K562 (cell line): ENCODE measurements around the gene HPS5. TPM values are rescaled to one million over a fixed set of nuclear protein-coding genes. Genes with fewer than 3 reads are reported as not detected.

Source experiments
- BCL6 ChIP-seq: fragments of 250-450 bp; sonication (Bioruptor Pico); IDR thresholded peaks from 2 replicates; pipeline ENCODE4 v1.4.0; 2020
- CBX2 ChIP-seq: fragments of 200-600 bp; sonication (generic); IDR thresholded peaks from one replicate; pipeline ENCODE4 v1.6.1; 2012; ENCODE audit warnings: mild to moderate bottlenecking, low read length, inconsistent platforms; ENCODE audit not compliant: insufficient read depth, poor library complexity, severe bottlenecking
- E2F3 ChIP-seq: fragments of 250-450 bp; sonication (Bioruptor Pico); IDR thresholded peaks from 2 replicates; pipeline ENCODE4 v1.4.0; 2020; ENCODE audit warnings: mild to moderate bottlenecking
- ESRRA ChIP-seq: fragments of 450-650 bp; IDR thresholded peaks from 2 replicates; pipeline ENCODE4 v1.6.1; 2014; ENCODE audit warnings: low read depth, mild to moderate bottlenecking, moderate library complexity, borderline replicate concordance
- GATA2 ChIP-seq: sonication (generic); formaldehyde crosslinking; IDR thresholded peaks from 2 replicates; pipeline ENCODE4 v1.4.0; 2020; ENCODE audit warnings: mild to moderate bottlenecking, missing genetic modification reagents
- GTF2F1 ChIP-seq: IDR thresholded peaks from 2 replicates; pipeline ENCODE4 v1.6.1; 2011; ENCODE audit warnings: low read depth, low read length, improper control_type of control experiment
- HSF4 ChIP-seq: fragments of 250-450 bp; sonication (Bioruptor Pico); IDR thresholded peaks from 2 replicates; pipeline ENCODE4 v2.1.2; 2022; ENCODE audit warnings: mild to moderate bottlenecking, moderate library complexity, borderline replicate concordance
- KAT2B ChIP-seq: IDR thresholded peaks from one replicate; pipeline ENCODE4 v1.6.1; 2012; ENCODE audit warnings: low read depth, mild to moderate bottlenecking, control low read depth, inconsistent platforms, low read length, moderate library complexity
- NBN ChIP-seq: fragments of 450-650 bp; IDR thresholded peaks from 2 replicates; pipeline ENCODE4 v1.6.1; 2016; ENCODE audit warnings: low read depth, mild to moderate bottlenecking
- NCOA6 ChIP-seq: fragments of 450-650 bp; IDR thresholded peaks from 2 replicates; pipeline ENCODE4 v1.6.1; 2017; ENCODE audit warnings: mild to moderate bottlenecking
- RCOR1 ChIP-seq, 2 experiments: IDR thresholded peaks; 2 replicates each; pipeline ENCODE4 v1.6.1; 2012; ENCODE audit warnings: low read depth in 2 of 2, low read length in 2 of 2, borderline replicate concordance in 1 of 2, improper control_type of control experiment in 1 of 2
- ZC3H4 ChIP-seq: sonication (generic); formaldehyde crosslinking; IDR thresholded peaks from 2 replicates; pipeline ENCODE4 v1.9.0; 2021; ENCODE audit warnings: missing genetic modification reagents, borderline replicate concordance
- ZFP30 ChIP-seq: fragments of 250-450 bp; sonication (Bioruptor Pico); IDR thresholded peaks from 2 replicates; pipeline ENCODE4 v1.8.0; 2022; ENCODE audit warnings: moderate library complexity, mild to moderate bottlenecking, inconsistent platforms, borderline replicate concordance
- ZNF3 ChIP-seq: fragments of 250-450 bp; sonication (Bioruptor Pico); IDR thresholded peaks from 2 replicates; pipeline ENCODE4 v1.5.0; 2021; ENCODE audit warnings: mild to moderate bottlenecking, moderate library complexity
- polyA plus RNA-seq, 8 experiments: library from polyadenylated mRNA; depleted of rRNA in 4 of 8; stranded (reverse) in 5 of 8; unstranded in 3 of 8; fragments of >200 nt; fragmentation: Nextera tagmentation in 2 of 8; fragmentation: Illumina TruSeq in 1 of 8; extraction: Ambion mirVana in 2 of 8; extraction: Trizol in 1 of 8; gene quantifications; 2 replicates each; pipeline versions ENCODE4 v1.2.1 to v1.2.3, GENCODE V29; 2011 to 2014; ENCODE audit warnings: inconsistent platforms in 1 of 8, missing spikeins in 1 of 8
- total RNA-seq, 7 experiments: library from RNA; depleted of rRNA in 6 of 7; stranded (reverse); fragments of >200 nt in 6 of 7; fragmentation: Illumina TruSeq in 2 of 7; extraction: Trizol in 2 of 7; gene quantifications; 2 replicates each; pipeline versions ENCODE4 v1.2.1 to v1.2.3, GENCODE V29; 2011 to 2021; ENCODE audit warnings: low replicate concordance in 1 of 7
- TF ChIP-seq, protein P1 (sequence below): sonication (generic); formaldehyde crosslinking; IDR thresholded peaks from 2 replicates; pipeline ENCODE4 v1.8.0; 2022; ENCODE audit warnings: mild to moderate bottlenecking, missing genetic modification reagents
- TF ChIP-seq, protein P2 (sequence below): fragments of 450-650 bp; formaldehyde crosslinking; conservative IDR thresholded peaks from 2 replicates; pipeline ENCODE4 v1.4.0; 2022; ENCODE audit warnings: mild to moderate bottlenecking, missing genetic modification characterization
- TF ChIP-seq, protein P3 (sequence below): fragments of 200-800 bp; sonication (Bioruptor generic); IDR thresholded peaks from 2 replicates; pipeline ENCODE4 v1.6.1; 2016; ENCODE audit warnings: missing genetic modification characterization, missing compliant biosample characterization
- TF ChIP-seq, protein P4 (sequence below): fragments of 450-650 bp; IDR thresholded peaks from 2 replicates; pipeline ENCODE4 v1.6.1; 2016

HPS5 gene
- total and polyA plus RNA-seq, 9 of the 15 experiments (the other 6 are each of a cell fraction or from before 2014, with no cell fraction given) = 12.2 to 28.1 (median 16.8) TPM

DNA sequence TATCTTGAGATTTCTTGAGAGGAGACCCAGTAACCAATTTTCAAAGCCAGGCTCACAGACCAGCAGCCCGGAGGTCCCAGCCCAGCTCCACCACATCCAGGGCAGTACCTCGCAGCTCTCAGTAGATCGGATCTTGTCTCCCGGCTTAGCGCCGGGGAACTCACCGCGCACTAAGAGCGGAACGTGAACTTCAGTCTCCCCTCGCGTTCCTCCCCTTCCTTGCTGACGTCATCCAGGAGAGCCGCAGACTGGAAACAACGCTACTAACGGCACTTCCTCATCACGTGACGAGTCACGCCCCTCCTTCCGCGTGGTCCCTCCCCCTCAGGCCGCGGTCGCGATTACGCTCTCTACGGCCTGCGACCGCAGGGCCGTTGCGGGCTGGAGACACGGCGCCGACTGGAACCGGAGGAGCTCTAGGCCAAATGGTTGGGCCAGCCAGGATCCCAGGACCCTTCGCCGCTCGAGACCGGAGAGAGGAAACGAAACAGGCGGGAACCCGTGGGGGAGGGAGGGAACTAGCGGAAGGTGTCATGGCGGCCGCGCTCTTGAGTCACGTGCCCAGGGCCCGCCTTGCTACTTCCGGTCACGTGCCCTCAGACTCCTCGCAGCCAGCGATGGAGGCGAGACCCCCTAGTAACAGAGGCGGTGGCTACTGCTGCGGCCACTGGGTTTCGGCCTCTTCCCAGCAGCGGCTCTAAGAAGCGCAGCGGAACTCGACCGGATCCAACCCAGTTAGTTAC is at the start of gene HPS5, which contains the start of gene GTF2H1 (continued):
- TF ChIP-seq, protein P1, sequence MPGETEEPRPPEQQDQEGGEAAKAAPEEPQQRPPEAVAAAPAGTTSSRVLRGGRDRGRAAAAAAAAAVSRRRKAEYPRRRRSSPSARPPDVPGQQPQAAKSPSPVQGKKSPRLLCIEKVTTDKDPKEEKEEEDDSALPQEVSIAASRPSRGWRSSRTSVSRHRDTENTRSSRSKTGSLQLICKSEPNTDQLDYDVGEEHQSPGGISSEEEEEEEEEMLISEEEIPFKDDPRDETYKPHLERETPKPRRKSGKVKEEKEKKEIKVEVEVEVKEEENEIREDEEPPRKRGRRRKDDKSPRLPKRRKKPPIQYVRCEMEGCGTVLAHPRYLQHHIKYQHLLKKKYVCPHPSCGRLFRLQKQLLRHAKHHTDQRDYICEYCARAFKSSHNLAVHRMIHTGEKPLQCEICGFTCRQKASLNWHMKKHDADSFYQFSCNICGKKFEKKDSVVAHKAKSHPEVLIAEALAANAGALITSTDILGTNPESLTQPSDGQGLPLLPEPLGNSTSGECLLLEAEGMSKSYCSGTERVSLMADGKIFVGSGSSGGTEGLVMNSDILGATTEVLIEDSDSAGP (CRISPR knock-in tag) = no peak
- TF ChIP-seq ZFP30 = no peak
- TF ChIP-seq, protein P2, sequence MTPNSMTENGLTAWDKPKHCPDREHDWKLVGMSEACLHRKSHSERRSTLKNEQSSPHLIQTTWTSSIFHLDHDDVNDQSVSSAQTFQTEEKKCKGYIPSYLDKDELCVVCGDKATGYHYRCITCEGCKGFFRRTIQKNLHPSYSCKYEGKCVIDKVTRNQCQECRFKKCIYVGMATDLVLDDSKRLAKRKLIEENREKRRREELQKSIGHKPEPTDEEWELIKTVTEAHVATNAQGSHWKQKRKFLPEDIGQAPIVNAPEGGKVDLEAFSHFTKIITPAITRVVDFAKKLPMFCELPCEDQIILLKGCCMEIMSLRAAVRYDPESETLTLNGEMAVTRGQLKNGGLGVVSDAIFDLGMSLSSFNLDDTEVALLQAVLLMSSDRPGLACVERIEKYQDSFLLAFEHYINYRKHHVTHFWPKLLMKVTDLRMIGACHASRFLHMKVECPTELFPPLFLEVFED (CRISPR knock-in tag) = 0 out of 2 replicates have a peak, but pooled peaks have one; percentile 42
- TF ChIP-seq ZNF3 (CRISPR knock-in tag) = no peak
- TF ChIP-seq ZC3H4 = no peak
- peak in 1 of 2 experiments; percentile 57; a peak in 2 of 4 replicates for TF ChIP-seq RCOR1 (IDR thresholded peaks at IDR 0.05; ENCODE audit: borderline replicate concordance in 1 of 2, low read depth in 2 of 2, low read length in 2 of 2)
- TF ChIP-seq, protein P3, sequence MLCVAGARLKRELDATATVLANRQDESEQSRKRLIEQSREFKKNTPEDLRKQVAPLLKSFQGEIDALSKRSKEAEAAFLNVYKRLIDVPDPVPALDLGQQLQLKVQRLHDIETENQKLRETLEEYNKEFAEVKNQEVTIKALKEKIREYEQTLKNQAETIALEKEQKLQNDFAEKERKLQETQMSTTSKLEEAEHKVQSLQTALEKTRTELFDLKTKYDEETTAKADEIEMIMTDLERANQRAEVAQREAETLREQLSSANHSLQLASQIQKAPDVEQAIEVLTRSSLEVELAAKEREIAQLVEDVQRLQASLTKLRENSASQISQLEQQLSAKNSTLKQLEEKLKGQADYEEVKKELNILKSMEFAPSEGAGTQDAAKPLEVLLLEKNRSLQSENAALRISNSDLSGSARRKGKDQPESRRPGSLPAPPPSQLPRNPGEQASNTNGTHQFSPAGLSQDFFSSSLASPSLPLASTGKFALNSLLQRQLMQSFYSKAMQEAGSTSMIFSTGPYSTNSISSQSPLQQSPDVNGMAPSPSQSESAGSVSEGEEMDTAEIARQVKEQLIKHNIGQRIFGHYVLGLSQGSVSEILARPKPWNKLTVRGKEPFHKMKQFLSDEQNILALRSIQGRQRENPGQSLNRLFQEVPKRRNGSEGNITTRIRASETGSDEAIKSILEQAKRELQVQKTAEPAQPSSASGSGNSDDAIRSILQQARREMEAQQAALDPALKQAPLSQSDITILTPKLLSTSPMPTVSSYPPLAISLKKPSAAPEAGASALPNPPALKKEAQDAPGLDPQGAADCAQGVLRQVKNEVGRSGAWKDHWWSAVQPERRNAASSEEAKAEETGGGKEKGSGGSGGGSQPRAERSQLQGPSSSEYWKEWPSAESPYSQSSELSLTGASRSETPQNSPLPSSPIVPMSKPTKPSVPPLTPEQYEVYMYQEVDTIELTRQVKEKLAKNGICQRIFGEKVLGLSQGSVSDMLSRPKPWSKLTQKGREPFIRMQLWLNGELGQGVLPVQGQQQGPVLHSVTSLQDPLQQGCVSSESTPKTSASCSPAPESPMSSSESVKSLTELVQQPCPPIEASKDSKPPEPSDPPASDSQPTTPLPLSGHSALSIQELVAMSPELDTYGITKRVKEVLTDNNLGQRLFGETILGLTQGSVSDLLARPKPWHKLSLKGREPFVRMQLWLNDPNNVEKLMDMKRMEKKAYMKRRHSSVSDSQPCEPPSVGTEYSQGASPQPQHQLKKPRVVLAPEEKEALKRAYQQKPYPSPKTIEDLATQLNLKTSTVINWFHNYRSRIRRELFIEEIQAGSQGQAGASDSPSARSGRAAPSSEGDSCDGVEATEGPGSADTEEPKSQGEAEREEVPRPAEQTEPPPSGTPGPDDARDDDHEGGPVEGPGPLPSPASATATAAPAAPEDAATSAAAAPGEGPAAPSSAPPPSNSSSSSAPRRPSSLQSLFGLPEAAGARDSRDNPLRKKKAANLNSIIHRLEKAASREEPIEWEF (CRISPR knock-in tag) = no peak
- peak; percentile 70 for TF ChIP-seq GTF2F1
- no peak for TF ChIP-seq CBX2
- peak; percentile 90; the same call in 1 of the 2 replicates for TF ChIP-seq ESRRA
- no peak for TF ChIP-seq HSF4 (CRISPR knock-in tag)
- TF ChIP-seq NBN = peak; percentile 94
- no peak for TF ChIP-seq KAT2B
- peak; percentile 97 for TF ChIP-seq E2F3 (CRISPR knock-in tag)
- TF ChIP-seq BCL6 (CRISPR knock-in tag) = no peak
- peak; percentile 38; the same call in 1 of the 2 replicates for TF ChIP-seq GATA2
- TF ChIP-seq, protein P4, sequence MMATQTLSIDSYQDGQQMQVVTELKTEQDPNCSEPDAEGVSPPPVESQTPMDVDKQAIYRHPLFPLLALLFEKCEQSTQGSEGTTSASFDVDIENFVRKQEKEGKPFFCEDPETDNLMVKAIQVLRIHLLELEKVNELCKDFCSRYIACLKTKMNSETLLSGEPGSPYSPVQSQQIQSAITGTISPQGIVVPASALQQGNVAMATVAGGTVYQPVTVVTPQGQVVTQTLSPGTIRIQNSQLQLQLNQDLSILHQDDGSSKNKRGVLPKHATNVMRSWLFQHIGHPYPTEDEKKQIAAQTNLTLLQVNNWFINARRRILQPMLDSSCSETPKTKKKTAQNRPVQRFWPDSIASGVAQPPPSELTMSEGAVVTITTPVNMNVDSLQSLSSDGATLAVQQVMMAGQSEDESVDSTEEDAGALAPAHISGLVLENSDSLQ = peak; percentile 46
- TF ChIP-seq NCOA6 = no peak
